HepG2 (cell line): Measurements from ENCODE around the gene KCNH1. TPM values are rescaled to one million over a fixed set of nuclear protein-coding genes. Genes with fewer than 3 reads are reported as not detected.

Experiments used
- ATAC-seq: fragments of 200-7000 bp; cut with Tn5 transposase; 3 replicates; pipeline ENCODE4 v1.9.1; 2020; ENCODE audit warnings: mild to moderate bottlenecking, moderate library complexity
- BruUV-seq: library from RNA; stranded (reverse); fragments of 400-500 nt; replicated peaks from 2 replicates; lab custom pipeline; 2021; lab: Mats Ljungman, UMichigan
- CTCF ChIA-PET: fragments of 300-600 bp; formaldehyde crosslinking; extraction: SDS; loops from one replicate; lab custom pipeline; 2021; ENCODE audit warnings: low total read pairs, inconsistent platforms, low intra/inter-chr PET ratio; lab: Yijun Ruan, JAX
- POLR2A ChIA-PET: fragments of 350-600 bp; sonication (Branson Sonifier 250); formaldehyde crosslinking; loops from one replicate; lab custom pipeline; 2020; ENCODE audit warnings: antibody characterized with exemption, inconsistent platforms; lab: Yijun Ruan, JAX
- DNase-seq: peaks from one replicate; pipeline ENCODE4 v3.0.0-alpha.2; 2015; ENCODE audit warnings: low spot score
- FAIRE-seq: peaks from 3 replicates; lab custom pipeline; 2011; peaks lifted over from hg19 to GRCh38; lab: Jason Lieb, UNC
- H2AFZ ChIP-seq: one replicate; pipeline ENCODE4 v1.6.1; 2011; ENCODE audit warnings: low read length, inconsistent platforms
- H3K27ac ChIP-seq: fragments of 300-600 bp; 3 replicates; pipeline ENCODE4 v1.8.0; 2011; ENCODE audit warnings: mixed run types, mild to moderate bottlenecking, mixed read lengths, low read length, inconsistent platforms; ENCODE audit not compliant: insufficient read depth; ENCODE audit errors: extremely low read length
- H3K27me3 ChIP-seq, 2 experiments: fragments of 200-600 bp in 1 of 2; 2 replicates in 1 of 2; 3 replicates in 1 of 2; pipeline versions ENCODE4 v1.6.0 to v1.8.0; 2011; ENCODE audit warnings: low read length in 2 of 2, mild to moderate bottlenecking in 2 of 2, moderate library complexity in 2 of 2, inconsistent platforms in 1 of 2; ENCODE audit not compliant: insufficient read depth in 2 of 2, control insufficient read depth in 1 of 2
- H3K36me3 ChIP-seq, 2 experiments: fragments of 200-600 bp in 1 of 2; replicated peaks in 1 of 2; 2 replicates in 1 of 2; 3 replicates in 1 of 2; pipeline versions ENCODE4 v1.5.1 to v1.8.0; 2011; ENCODE audit warnings: low read length in 2 of 2, inconsistent platforms in 1 of 2; ENCODE audit not compliant: insufficient read depth in 2 of 2, control insufficient read depth in 1 of 2
- H3K4me1 ChIP-seq: 2 replicates; pipeline ENCODE4 v1.5.1; 2012; ENCODE audit warnings: low read length, inconsistent platforms; ENCODE audit not compliant: insufficient read depth
- H3K4me2 ChIP-seq: 2 replicates; pipeline ENCODE4 v1.6.0; 2011; ENCODE audit warnings: low read depth, low read length, inconsistent platforms
- H3K4me3 ChIP-seq, 3 experiments: fragments of 200-600 bp in 1 of 3; sonication (generic), shearing (Covaris generic) in 1 of 3; replicated peaks in 1 of 3; 2 replicates each; pipeline ENCODE4 v1.5.1; 2011 to 2016; ENCODE audit warnings: low read length in 3 of 3, inconsistent platforms in 2 of 3, low read depth in 2 of 3, mild to moderate bottlenecking in 2 of 3, control low read depth in 1 of 3, mixed read lengths in 1 of 3; ENCODE audit not compliant: insufficient read depth in 1 of 3
- H3K79me2 ChIP-seq: one replicate; pipeline ENCODE4 v1.6.1; 2011; ENCODE audit warnings: low read length, inconsistent platforms; ENCODE audit not compliant: insufficient read depth
- H3K9ac ChIP-seq: 2 replicates; pipeline ENCODE4 v1.6.0; 2011; ENCODE audit warnings: mild to moderate bottlenecking, low read depth, low read length, inconsistent platforms; ENCODE audit not compliant: insufficient read depth
- H3K9me3 ChIP-seq: 2 replicates; pipeline ENCODE4 v1.5.1; 2012; ENCODE audit warnings: mild to moderate bottlenecking, low read length
- H4K20me1 ChIP-seq: 2 replicates; pipeline ENCODE4 v1.6.0; 2011; ENCODE audit warnings: inconsistent platforms, mild to moderate bottlenecking, low read length, moderate library complexity; ENCODE audit not compliant: insufficient read depth
- CEBPZ ChIP-seq: IDR thresholded peaks from 2 replicates; pipeline ENCODE4 v1.6.1; 2012; ENCODE audit warnings: low read length, improper control_type of control experiment
- CREB3 ChIP-seq: sonication (generic); formaldehyde crosslinking; IDR thresholded peaks from 2 replicates; pipeline ENCODE4 v1.5.0; 2020; ENCODE audit warnings: missing genetic modification reagents
- DPF2 ChIP-seq: sonication (generic); formaldehyde crosslinking; IDR thresholded peaks from 2 replicates; pipeline ENCODE4 v1.4.0; 2020; ENCODE audit warnings: mild to moderate bottlenecking, low read depth, missing genetic modification reagents, borderline replicate concordance
- KDM6A ChIP-seq: IDR thresholded peaks from 2 replicates; pipeline ENCODE4 v1.6.1; 2016; ENCODE audit warnings: low read depth
- MAFF ChIP-seq: IDR thresholded peaks from 2 replicates; pipeline ENCODE4 v1.6.1; 2011; ENCODE audit warnings: low read depth, low read length, improper control_type of control experiment
- PCBP2 ChIP-seq: fragments of 200-400 bp; formaldehyde crosslinking; optimal IDR thresholded peaks from 2 replicates; pipeline ENCODE3; 2018; ENCODE audit warnings: low read length, low read depth; ENCODE audit not compliant: poor library complexity, severe bottlenecking
- RFX5 ChIP-seq: IDR thresholded peaks from 2 replicates; pipeline ENCODE4 v1.6.1; 2011; ENCODE audit warnings: low read depth, low read length, improper control_type of control experiment
- ZFAT ChIP-seq: sonication (generic); formaldehyde crosslinking; conservative IDR thresholded peaks from 2 replicates; pipeline ENCODE4 v1.8.1; 2023; ENCODE audit warnings: missing genetic modification reagents, inconsistent platforms
- ZNF207 ChIP-seq: fragments of 450-650 bp; IDR thresholded peaks from 2 replicates; pipeline ENCODE4 v1.6.1; 2016; ENCODE audit warnings: antibody characterized with exemption, borderline replicate concordance
- ZNF546 ChIP-seq: sonication (generic); formaldehyde crosslinking; conservative IDR thresholded peaks from 2 replicates; pipeline ENCODE4 v1.8.1; 2023; ENCODE audit warnings: mild to moderate bottlenecking, missing genetic modification reagents
- ZNF598 ChIP-seq: sonication (generic); formaldehyde crosslinking; IDR thresholded peaks from 2 replicates; pipeline ENCODE4 v1.5.1; 2020; ENCODE audit warnings: mild to moderate bottlenecking, missing genetic modification reagents, borderline replicate concordance
- ZNF644 ChIP-seq: IDR thresholded peaks from 2 replicates; pipeline ENCODE4 v1.6.1; 2016; ENCODE audit warnings: low read depth
- ZSCAN5A ChIP-seq: sonication (generic); formaldehyde crosslinking; IDR thresholded peaks from 2 replicates; pipeline ENCODE4 v1.8.0; 2022; ENCODE audit warnings: mild to moderate bottlenecking, missing genetic modification reagents, borderline replicate concordance
- WGBS: methylation state at CpG from one replicate; pipeline ENCODE4 v1.1.6; 2017; ENCODE audit warnings: low lambda C conversion rate; 5-methylcytosine and 5-hydroxymethylcytosine counted together
- in situ Hi-C: cut with HindIII; loops from 2 replicates; pipeline ENCODE4 v1.10.0; 2017; ENCODE audit warnings: low pct_unique_long_range_greater_than_20kb; ENCODE audit not compliant: extremely low pct_ligation_motif_present
- intact Hi-C: fragments of 100-400 bp; cut with micrococcal nuclease; formaldehyde crosslinking; loops from one replicate; pipeline ENCODE4 v1.10.0; 2022; ENCODE audit not compliant: unreplicated experiment
- polyA plus RNA-seq, 8 experiments: library from polyadenylated mRNA; depleted of rRNA in 3 of 8; stranded (reverse) in 7 of 8; unstranded in 1 of 8; fragments of >200 nt; fragmentation: Illumina TruSeq in 4 of 8; extraction: Trizol in 4 of 8; gene quantifications; 2 replicates each; pipeline versions ENCODE4 v1.2.1 to v1.2.3, GENCODE V29; 2011 to 2016; ENCODE audit warnings: low read depth in 4 of 8, missing spikeins in 1 of 8, mixed read lengths in 1 of 8; ENCODE audit not compliant: insufficient read depth in 1 of 8
- total RNA-seq, 5 experiments: library from RNA; depleted of rRNA; stranded (reverse); fragments of >200 nt; fragmentation: Illumina TruSeq; extraction: Trizol; gene quantifications; 2 replicates each; pipeline ENCODE4 v1.2.3, GENCODE V29; 2016; ENCODE audit warnings: low read depth in 1 of 5

The KCNH1 gene
- total and polyA plus RNA-seq, 2 of the 13 experiments (the other 11 are each of a cell fraction or from before 2014, with no cell fraction given) = not detected

GRCh38 chr1:210901981-210902770, 231.8 kb downstream of the KCNH1 start:
- in situ Hi-C loops = no loop called here
- no peak overlapping the region for H3K4me2 ChIP-seq
- H2AFZ ChIP-seq = no peak overlapping the region
- no peak overlapping the region for H3K9ac ChIP-seq
- H4K20me1 ChIP-seq = no peaks in the 10 kb centered on the region
- H3K79me2 ChIP-seq = no peaks in the 10 kb centered on the region
- no peak overlapping the region for H3K4me3 ChIP-seq
- H3K27me3 ChIP-seq = no peaks in the 10 kb centered on the region; a peak in 1 of 5 replicates
- 65% methylated on average over 5 of the region's 8 CpGs for WGBS
- no peaks in the 10 kb centered on the region for H3K4me1 ChIP-seq
- ChIA-PET POLR2A (no interaction called here), CTCF (no interaction called here)
- H3K36me3 ChIP-seq = no peaks in the 10 kb centered on the region
- DNase-seq (no peak), FAIRE-seq (no peak), ATAC-seq (no peak)
- no TSS peak for BruUV-seq
- intact Hi-C loops = no loop called here
- H3K9me3 ChIP-seq = no peaks in the 10 kb centered on the region
- H3K27ac ChIP-seq = no peak overlapping the region
- TF ChIP-seq RFX5 = no peak
- no peak for TF ChIP-seq ZNF644
- no peak for TF ChIP-seq ZNF207
- TF ChIP-seq CEBPZ = no peak
- no peak for TF ChIP-seq KDM6A (CRISPR knock-in tag)
- TF ChIP-seq PCBP2 = no peak
- no peak for TF ChIP-seq ZNF546 (CRISPR knock-in tag)
- no peak for TF ChIP-seq MAFF
- TF ChIP-seq ZSCAN5A (CRISPR knock-in tag) = no peak
- TF ChIP-seq ZNF598 (CRISPR knock-in tag) = no peak
- TF ChIP-seq ZFAT (CRISPR knock-in tag) = no peak
- TF ChIP-seq DPF2 = no peak
- TF ChIP-seq CREB3 (CRISPR knock-in tag) = no peak
- TF ChIP-seq, all 625 proteins: peak for 0
